Measurements from ENCODE around the gene SPECC1L.

GRCh38 chr22:24329453-24329852, 58.8 kb downstream of the SPECC1L start:
- TF ChIP-seq POLR2A (IDR thresholded peaks at IDR 0.05; ENCODE audit: low read length) (no peak), GATA1 (IDR thresholded peaks at IDR 0.05; ENCODE audit: low read depth, low read length) (no peak)
